OCI-LY7 (cell line): ENCODE data around the gene LRRC4. TPM values are rescaled to one million over a fixed set of nuclear protein-coding genes. Genes with fewer than 3 reads are reported as not detected.

Experiments
- BruUV-seq: library from RNA; stranded (reverse); fragments of 400-500 nt; replicated peaks from 2 replicates; lab custom pipeline; 2021; lab: Mats Ljungman, UMichigan
- CTCF ChIA-PET: fragments of 300-600 bp; sonication (Branson Sonifier 250); formaldehyde crosslinking; loops from one replicate; lab custom pipeline; 2022; ENCODE audit warnings: antibody characterized with exemption; ENCODE audit not compliant: unreplicated experiment; lab: Charles Lee
- POLR2A ChIA-PET: fragments of 300-600 bp; sonication (Branson Sonifier 250); formaldehyde crosslinking; loops from one replicate; lab custom pipeline; 2022; ENCODE audit warnings: antibody characterized with exemption; lab: Charles Lee
- DNase-seq: peaks from one replicate; pipeline ENCODE4 v3.0.0-alpha.2; 2015; ENCODE audit warnings: low spot score
- H2AFZ ChIP-seq: fragments of 200-600 bp; sonication (generic), shearing (Covaris generic); 2 replicates; pipeline ENCODE4 v1.6.1; 2014; ENCODE audit warnings: mild to moderate bottlenecking, antibody characterized with exemption, low read length, moderate library complexity
- H3K27ac ChIP-seq: fragments of 200-600 bp; sonication (generic); 2 replicates; pipeline ENCODE4 v1.5.1; 2014; ENCODE audit warnings: mixed run types, low read depth, mild to moderate bottlenecking, moderate library complexity, low read length, inconsistent platforms; ENCODE audit not compliant: poor library complexity, severe bottlenecking
- H3K36me3 ChIP-seq: fragments of 200-600 bp; sonication (generic); 2 replicates; pipeline ENCODE4 v1.6.1; 2014; ENCODE audit warnings: mild to moderate bottlenecking, antibody characterized with exemption, low read length, moderate library complexity, mixed read lengths; ENCODE audit not compliant: insufficient read depth
- H3K4me1 ChIP-seq: fragments of 200-600 bp; sonication (generic); 2 replicates; pipeline ENCODE4 v1.5.1; 2014; ENCODE audit warnings: mild to moderate bottlenecking, low read length; ENCODE audit not compliant: insufficient read depth, poor library complexity, severe bottlenecking
- H3K4me2 ChIP-seq: fragments of 200-600 bp; sonication (generic); 2 replicates; pipeline ENCODE4 v1.6.1; 2014; ENCODE audit warnings: mild to moderate bottlenecking, low read length
- H3K4me3 ChIP-seq: fragments of 200-600 bp; sonication (generic); 2 replicates; pipeline ENCODE4 v1.5.1; 2014; ENCODE audit warnings: mild to moderate bottlenecking, low read depth, low read length; ENCODE audit not compliant: poor library complexity, severe bottlenecking
- H3K79me2 ChIP-seq: fragments of 200-600 bp; sonication (generic); 2 replicates; pipeline ENCODE4 v1.6.1; 2016; ENCODE audit warnings: low read depth, mild to moderate bottlenecking, low read length, moderate library complexity, mixed read lengths; ENCODE audit not compliant: insufficient read depth
- H3K9me2 ChIP-seq: fragments of 200-600 bp; sonication (generic); 2 replicates; pipeline ENCODE4 v1.6.1; 2016; ENCODE audit warnings: mild to moderate bottlenecking, low read length, mixed read lengths; ENCODE audit not compliant: insufficient read depth
- H3K9me3 ChIP-seq: fragments of 200-600 bp; sonication (generic); 2 replicates; pipeline ENCODE4 v1.6.1; 2014; ENCODE audit warnings: mild to moderate bottlenecking, mixed run types, low read length, mixed read lengths
- H4K20me1 ChIP-seq: fragments of 200-600 bp; sonication (generic); 2 replicates; pipeline ENCODE4 v1.6.1; 2014; ENCODE audit warnings: mild to moderate bottlenecking, antibody characterized with exemption, low read length, moderate library complexity, mixed read lengths; ENCODE audit not compliant: insufficient read depth
- EZH2phosphoT487 ChIP-seq: fragments of 200-600 bp; sonication (generic); IDR thresholded peaks from 2 replicates; pipeline ENCODE4 v1.6.1; 2018; ENCODE audit warnings: low read depth, borderline replicate concordance, mild to moderate bottlenecking, mixed run types, antibody characterized with exemption, low read length, moderate library complexity, mixed read lengths
- intact Hi-C: fragments of 100-400 bp; cut with micrococcal nuclease; formaldehyde crosslinking; loops from one replicate; pipeline ENCODE4 v1.10.0; 2022; ENCODE audit not compliant: unreplicated experiment
- total RNA-seq, 2 experiments: library from RNA; depleted of rRNA in 1 of 2; stranded (reverse); fragments of >200 nt in 1 of 2; shearing (Covaris generic) in 1 of 2; gene quantifications; 2 replicates each; pipeline ENCODE4 v1.2.3, GENCODE V29; 2014 to 2022
- TF ChIP-seq, protein P1 (sequence below): fragments of 200-600 bp; sonication (generic); conservative IDR thresholded peaks from 2 replicates; pipeline ENCODE4 v1.5.1; 2014; ENCODE audit warnings: mild to moderate bottlenecking, antibody characterized with exemption, low read length, moderate library complexity, mixed read lengths

LRRC4 gene
- total RNA-seq, 2 experiments from 2014 or later = not detected

DNA sequence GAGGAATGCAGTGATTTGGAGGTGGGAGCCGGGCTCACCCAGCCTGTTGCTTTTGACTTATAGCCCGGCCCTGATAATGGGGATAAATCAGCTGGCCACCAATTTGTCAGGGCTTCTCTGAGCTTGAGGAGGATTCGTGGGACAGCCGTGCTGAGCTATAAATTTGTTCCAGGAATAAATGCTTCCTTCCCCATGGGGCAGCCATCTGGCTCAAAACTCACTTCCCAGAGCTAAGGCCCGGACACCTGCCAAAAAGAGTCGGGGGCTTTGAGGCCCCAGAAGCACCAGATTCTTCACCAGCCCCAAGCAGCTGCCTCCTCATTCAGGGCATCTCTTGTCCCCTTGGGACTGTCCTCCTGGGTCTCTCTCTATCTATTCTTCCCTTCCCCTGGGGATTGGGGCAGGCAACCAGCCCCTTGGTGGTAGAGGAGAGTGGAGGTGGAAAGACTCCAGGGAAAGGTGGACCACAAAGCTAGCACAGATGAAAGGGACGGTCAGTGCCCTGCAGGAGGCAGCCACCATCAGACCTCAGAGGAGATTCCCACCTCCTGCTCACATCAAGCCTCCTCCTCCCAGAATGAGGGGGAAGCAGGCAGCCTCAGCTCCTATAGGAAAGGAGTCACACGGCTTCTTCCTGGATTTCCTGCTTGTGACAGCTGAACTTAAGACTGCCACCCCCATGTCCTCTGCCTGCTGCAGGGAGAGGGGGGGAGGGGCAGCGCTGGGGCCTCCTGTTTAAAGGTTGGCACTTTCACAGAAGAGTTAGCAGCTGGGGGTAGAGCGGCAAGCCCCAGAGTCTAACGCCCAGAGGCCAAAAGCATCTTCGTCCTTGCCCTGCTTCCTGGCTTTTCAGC, 44.2 kb upstream of the LRRC4 start:
- no TSS peak for BruUV-seq
- no peak overlapping the region for H2AFZ ChIP-seq
- H3K9me3 ChIP-seq = no peaks in the 10 kb centered on the region
- no peaks in the 10 kb centered on the region for H3K9me2 ChIP-seq
- no peaks in the 10 kb centered on the region; the same call in 1 of the 2 replicates for H3K36me3 ChIP-seq
- no peak for TF ChIP-seq EZH2phosphoT487
- H3K4me1 ChIP-seq = no peaks in the 10 kb centered on the region
- no peak overlapping the region for H3K4me2 ChIP-seq
- H3K27ac ChIP-seq = no peak overlapping the region
- no peak overlapping the region for H3K4me3 ChIP-seq
- ChIA-PET POLR2A (interaction anchor here (0.7 kb wide), 1 partner anchor 9 kb away, joined by 3 read pairs; no protein-coding TSS in a partner anchor), CTCF (no interaction called here)
- H4K20me1 ChIP-seq = no peaks in the 10 kb centered on the region
- no peak for DNase-seq
- intact Hi-C loops = no loop called here
- no peaks in the 10 kb centered on the region for H3K79me2 ChIP-seq

GRCh38 chr7:128074736-128075135, 43.5 kb upstream of the LRRC4 start:
- Histone ChIP-seq H3K36me3 (no peaks in the 10 kb centered on the region; the same call in 1 of the 2 replicates), H3K4me3 (no peak overlapping the region), H3K9me2 (no peaks in the 10 kb centered on the region), H3K27ac (no peak overlapping the region), H2AFZ (no peak overlapping the region), H3K4me1 (no peaks in the 10 kb centered on the region), H3K9me3 (no peaks in the 10 kb centered on the region), H3K79me2 (no peaks in the 10 kb centered on the region), H3K4me2 (no peak overlapping the region), H4K20me1 (no peaks in the 10 kb centered on the region)
- CTCF ChIA-PET = no interaction called here
- intact Hi-C loops = no loop called here
- no TSS peak for BruUV-seq
- TF ChIP-seq, protein P1, sequence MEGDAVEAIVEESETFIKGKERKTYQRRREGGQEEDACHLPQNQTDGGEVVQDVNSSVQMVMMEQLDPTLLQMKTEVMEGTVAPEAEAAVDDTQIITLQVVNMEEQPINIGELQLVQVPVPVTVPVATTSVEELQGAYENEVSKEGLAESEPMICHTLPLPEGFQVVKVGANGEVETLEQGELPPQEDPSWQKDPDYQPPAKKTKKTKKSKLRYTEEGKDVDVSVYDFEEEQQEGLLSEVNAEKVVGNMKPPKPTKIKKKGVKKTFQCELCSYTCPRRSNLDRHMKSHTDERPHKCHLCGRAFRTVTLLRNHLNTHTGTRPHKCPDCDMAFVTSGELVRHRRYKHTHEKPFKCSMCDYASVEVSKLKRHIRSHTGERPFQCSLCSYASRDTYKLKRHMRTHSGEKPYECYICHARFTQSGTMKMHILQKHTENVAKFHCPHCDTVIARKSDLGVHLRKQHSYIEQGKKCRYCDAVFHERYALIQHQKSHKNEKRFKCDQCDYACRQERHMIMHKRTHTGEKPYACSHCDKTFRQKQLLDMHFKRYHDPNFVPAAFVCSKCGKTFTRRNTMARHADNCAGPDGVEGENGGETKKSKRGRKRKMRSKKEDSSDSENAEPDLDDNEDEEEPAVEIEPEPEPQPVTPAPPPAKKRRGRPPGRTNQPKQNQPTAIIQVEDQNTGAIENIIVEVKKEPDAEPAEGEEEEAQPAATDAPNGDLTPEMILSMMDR = no peak
- no peak for TF ChIP-seq EZH2phosphoT487
- DNase-seq = no peak
- POLR2A ChIA-PET = interaction anchor here (0.7 to 1.3 kb wide), 2 partner anchors 9 kb away, joined by 3 read pairs; no protein-coding TSS in a partner anchor

DNA sequence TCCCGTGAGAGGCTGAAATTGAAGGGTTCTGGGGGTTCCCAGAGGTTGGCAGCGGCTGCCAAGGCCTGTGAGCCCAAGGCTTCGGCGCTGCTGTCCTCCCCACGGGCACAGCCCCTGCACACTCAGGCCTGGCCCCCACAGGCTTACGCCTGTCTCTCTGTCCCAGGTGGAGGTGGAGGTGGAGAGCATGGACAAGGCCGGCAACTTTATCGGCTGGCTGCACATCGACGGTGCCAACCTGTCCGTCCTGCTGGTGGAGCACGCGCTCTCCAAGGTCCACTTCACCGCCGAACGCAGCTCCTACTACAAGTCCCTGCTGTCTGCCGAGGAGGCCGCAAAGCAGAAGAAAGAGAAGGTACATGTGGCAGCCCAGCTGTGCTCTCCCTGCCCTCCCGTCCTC, 43.1 kb upstream of the LRRC4 start:
- BruUV-seq = no TSS peak
- Histone ChIP-seq H4K20me1 (no peaks in the 10 kb centered on the region), H3K4me3 (no peak overlapping the region), H3K9me2 (no peaks in the 10 kb centered on the region), H3K36me3 (no peaks in the 10 kb centered on the region; the same call in 1 of the 2 replicates), H3K9me3 (no peaks in the 10 kb centered on the region), H3K4me1 (no peaks in the 10 kb centered on the region), H2AFZ (no peak overlapping the region), H3K4me2 (no peak overlapping the region), H3K79me2 (no peaks in the 10 kb centered on the region), H3K27ac (no peak overlapping the region)
- POLR2A ChIA-PET = interaction anchor here (0.7 to 1.3 kb wide), 2 partner anchors 9 to 663 kb away, joined by 3 read pairs; no protein-coding TSS in a partner anchor
- intact Hi-C loops = no loop called here
- CTCF ChIA-PET = no interaction called here
- no peak for TF ChIP-seq EZH2phosphoT487
- TF ChIP-seq, protein P1 = no peak
- no peak for DNase-seq
